Stimulated activated CD4-positive, alpha-beta T cell treated with anti-CD3 and anti-CD28 coated beads, Interleukin-4, amount 100 ng/mL, for 48 hours (primary cell): ENCODE results near the gene SPDYE3.

Experiments
- DNase-seq, 2 donors: peaks; one replicate each; pipeline ENCODE4 v3.0.0-alpha.2; 2020; ENCODE audit warnings: low read depth in 2 of 2

The SPDYE3 gene

GRCh38 chr7:100370746-100371145, 63.2 kb downstream of the SPDYE3 start:
- DNase-seq, result no peak

GRCh38 chr7:100371561-100372171, 64.2 kb downstream of the SPDYE3 start:
- DNase-seq, result no peak
